GM08714 (cell line): ENCODE measurements around the gene CTSW.
A peak's percentile ranks its signal among the peaks of the same experiment; 100 is the strongest.

Experiments
- H3K4me3 ChIP-seq: fragments of 200-500 bp; sonication (Bioruptor generic); 2 replicates; pipeline ENCODE4 v1.5.1; 2014; ENCODE audit warnings: mild to moderate bottlenecking, low read length, inconsistent platforms
- ZNF274 ChIP-seq: IDR thresholded peaks from 2 replicates; pipeline ENCODE4 v1.6.1; 2012; ENCODE audit warnings: mild to moderate bottlenecking, low read depth, low read length

CTSW gene

GRCh38 chr11:65860278-65861164 lies 19.1 kb upstream of the CTSW start, which contains the start of gene MUS81:
Gene MUS81 (plus strand): TSS chr11:65860433. CDS start chr11:65860754, 321 bp downstream.
- no peak for TF ChIP-seq ZNF274
- H3K4me3 ChIP-seq, result peak within 1 kb of the TSS; percentile 82

GRCh38 chr11:65861165-65861505 lies 18.5 kb upstream of the CTSW start:
- no peak for TF ChIP-seq ZNF274
- H3K4me3 ChIP-seq, result peak overlapping the region; percentile 82

GRCh38 chr11:65861533-65862183 lies 18.0 kb upstream of the CTSW start:
- TF ChIP-seq ZNF274, result no peak

GRCh38 chr11:65862191-65862735 lies 17.4 kb upstream of the CTSW start:
- H3K4me3 ChIP-seq, result no peak overlapping the region; the same call in 1 of the 2 replicates
- no peak for TF ChIP-seq ZNF274

More at GRCh38 chr11:65861533-65862183, 18.0 kb upstream of the CTSW start:
- H3K4me3 ChIP-seq, result peak overlapping the region; percentile 82

- H3K4me3 ChIP-seq, result no peak overlapping the region
- no peak for TF ChIP-seq ZNF274
These were observed 16.4 kb upstream of the CTSW start for GRCh38 chr11:65862941-65863888.

- no peak overlapping the region for H3K4me3 ChIP-seq
- no peak for TF ChIP-seq ZNF274
These were observed 15.5 kb upstream of the CTSW start for GRCh38 chr11:65863889-65864705.

GRCh38 chr11:65864706-65865471 lies 14.7 kb upstream of the CTSW start:
- no peak overlapping the region for H3K4me3 ChIP-seq
- no peak for TF ChIP-seq ZNF274

GRCh38 chr11:65865550-65866172 lies 14.0 kb upstream of the CTSW start:
- TF ChIP-seq ZNF274, result no peak
- no peak overlapping the region for H3K4me3 ChIP-seq

DNA sequence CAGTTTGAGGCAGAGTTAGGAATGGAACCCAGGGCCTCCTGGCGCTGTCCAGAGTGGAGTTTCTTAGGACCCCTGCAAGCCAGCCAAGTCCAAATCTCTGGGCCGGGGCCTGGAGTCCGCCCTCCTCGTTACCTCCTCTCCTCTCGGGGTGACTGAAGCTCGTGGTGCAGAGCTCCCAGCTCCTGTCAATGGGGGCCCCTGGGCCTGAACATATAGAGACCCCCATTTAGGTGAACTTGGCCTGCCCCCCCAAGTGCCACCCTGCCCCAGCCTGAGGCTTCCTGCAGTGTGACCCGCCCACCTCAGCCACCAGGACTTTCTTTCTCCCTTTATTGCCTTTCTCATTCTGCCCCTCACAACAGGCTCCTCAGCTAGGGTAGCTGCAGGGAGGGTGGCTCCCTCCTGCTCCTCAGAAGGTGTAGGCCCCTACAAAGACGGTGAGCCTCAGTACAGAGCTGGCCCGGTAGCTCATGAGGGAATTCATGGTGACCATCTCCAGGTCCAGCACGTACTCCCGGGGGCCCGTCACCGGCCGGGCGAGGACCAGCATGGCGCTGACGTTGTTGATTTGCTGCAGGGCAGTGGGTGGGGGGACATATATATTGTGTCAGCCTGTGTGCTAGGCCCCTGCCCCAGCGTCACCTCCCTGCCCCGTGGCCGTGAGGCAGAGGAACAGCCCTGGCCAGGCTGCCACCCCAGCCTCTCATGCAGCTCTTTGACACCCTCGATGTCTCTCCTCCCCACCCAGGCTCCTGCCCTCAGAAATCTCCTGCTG lies 12.9 kb upstream of the CTSW start:
- TF ChIP-seq ZNF274, result no peak

GRCh38 chr11:65867284-65868071 lies 12.2 kb upstream of the CTSW start:
- no peak overlapping the region for H3K4me3 ChIP-seq
- TF ChIP-seq ZNF274, result no peak

More for the DNA sequence above, 12.9 kb upstream of the CTSW start:
- no peak overlapping the region for H3K4me3 ChIP-seq
